ENCODE measurements around the gene MICB.
"Not testable (repeated sequence)": the region's sequence is repeated elsewhere in the genome, so short reads cannot be mapped to it uniquely, and the experiment has no call there.

MICB gene

GRCh38 chr6:31474871-31475286 is 23.1 kb upstream of the MICB start:
- DNase-seq (ENCODE audit: low spot score) = no peak

- DNase-seq (ENCODE audit: low spot score) = no peak
Observed at GRCh38 chr6:31476515-31477139, 21.3 kb upstream of the MICB start.

- DNase-seq (ENCODE audit: low spot score) = no peak
Observed at GRCh38 chr6:31477521-31477920, 20.4 kb upstream of the MICB start.

DNA sequence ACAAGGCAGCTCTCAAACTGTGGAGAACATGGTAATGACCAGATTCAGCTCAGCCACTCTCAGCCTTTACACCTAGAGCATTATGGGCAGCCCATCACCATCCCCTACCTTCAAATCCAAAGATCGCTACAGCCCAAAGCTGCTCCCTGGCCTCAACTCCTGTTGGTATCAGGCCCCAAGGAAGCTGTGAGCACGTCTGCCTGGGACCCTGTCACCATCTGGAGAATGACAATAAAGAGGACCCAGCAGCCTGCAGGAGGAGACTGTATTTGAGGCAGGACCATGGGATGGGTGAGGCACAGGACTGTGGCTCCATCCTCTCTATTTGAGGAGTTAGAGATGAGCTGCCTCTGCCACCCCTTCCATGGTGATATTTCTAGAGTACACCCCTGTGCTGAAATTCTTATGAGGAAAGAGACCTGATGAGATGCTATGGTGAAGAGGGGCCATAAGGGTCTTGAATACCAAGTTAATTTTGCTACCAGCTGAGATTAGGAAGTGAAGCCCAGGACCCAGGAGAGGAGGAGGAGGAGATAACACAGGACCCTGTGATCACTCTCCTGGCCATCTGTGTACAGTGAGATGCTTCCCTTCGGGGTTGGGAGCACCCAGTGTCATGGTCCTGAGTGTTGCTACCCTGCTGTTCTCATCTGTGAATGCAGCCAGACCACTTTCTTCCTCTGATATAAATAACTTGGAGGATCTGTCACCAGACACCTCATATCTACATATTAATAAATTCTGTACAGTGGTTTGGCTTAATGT is 19.6 kb upstream of the MICB start:
- no peak for DNase-seq (ENCODE audit: low spot score)

DNA sequence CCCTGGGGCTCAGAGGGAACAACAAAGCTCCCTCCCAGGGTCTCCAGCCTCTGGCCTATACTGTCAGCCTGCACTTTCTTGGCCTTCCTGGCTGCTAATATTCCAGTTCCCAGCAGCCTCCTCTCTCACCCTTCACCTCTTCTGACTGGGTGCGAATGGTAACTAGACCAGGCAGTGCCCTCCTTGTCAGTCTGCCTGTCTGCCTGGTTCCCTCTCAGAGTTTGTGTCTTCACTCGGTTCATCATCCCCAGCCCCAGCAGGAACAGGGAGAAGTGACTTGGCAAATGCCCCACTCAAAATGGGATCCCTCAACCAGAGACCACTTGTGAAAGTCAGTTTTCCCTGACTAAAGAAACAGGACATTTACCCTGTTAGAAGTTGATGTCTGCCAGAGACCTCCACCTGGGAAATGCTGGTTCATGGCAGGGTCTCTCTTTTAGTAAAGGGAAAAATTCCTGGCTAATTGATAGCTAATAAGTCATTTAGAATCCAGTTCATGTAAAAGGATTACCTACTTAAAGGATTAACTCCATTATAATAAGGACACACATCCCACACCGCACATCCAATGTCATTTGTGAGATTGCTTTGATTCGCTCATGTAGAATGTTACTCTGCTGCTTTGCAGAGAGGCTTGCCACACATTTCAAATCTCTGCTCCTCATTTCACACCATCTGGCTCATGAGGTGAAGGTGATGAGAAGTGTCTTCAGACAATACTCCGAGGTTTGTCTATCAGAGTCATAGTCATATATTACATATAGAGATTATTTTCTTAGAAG is 18.6 kb upstream of the MICB start:
- no peak for DNase-seq (ENCODE audit: low spot score)

DNA sequence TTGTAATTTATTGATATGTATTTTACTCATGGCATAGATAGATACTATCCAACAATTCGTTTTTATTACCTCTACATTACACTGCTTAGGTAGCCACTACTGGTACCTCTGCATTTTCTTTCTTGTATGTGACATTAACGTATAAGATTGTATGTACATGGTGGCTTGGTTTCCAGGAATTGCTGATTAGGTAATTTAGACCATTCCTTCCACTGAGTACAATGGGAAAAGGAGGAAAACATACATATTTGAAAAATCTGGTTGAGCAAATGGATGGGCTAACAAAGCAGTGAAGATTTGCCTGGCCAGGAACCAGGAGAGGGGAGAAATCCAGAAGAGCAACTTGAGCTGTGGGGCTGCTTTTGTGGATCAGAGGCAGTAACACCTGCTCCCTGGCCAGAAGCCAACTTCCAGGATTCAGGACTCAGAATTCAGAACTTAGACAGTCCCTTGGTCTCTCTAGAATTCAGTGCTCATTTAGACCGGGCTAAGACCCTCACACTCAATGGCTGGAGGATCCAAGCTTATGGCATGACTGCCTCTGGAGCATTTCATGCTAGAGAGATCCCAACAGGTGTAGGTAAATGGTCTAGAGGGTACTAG is 17.9 kb upstream of the MICB start:
- DNase-seq (ENCODE audit: low spot score) = no peak

- DNase-seq (ENCODE audit: low spot score) = no peak
Observed at GRCh38 chr6:31480574-31480973, 17.4 kb upstream of the MICB start.

- no peak for DNase-seq (ENCODE audit: low spot score)
Observed at GRCh38 chr6:31483392-31483791, 14.6 kb upstream of the MICB start.

GRCh38 chr6:31485055-31485454 is 12.9 kb upstream of the MICB start:
- DNase-seq (ENCODE audit: low spot score) = no peak

- not testable (repeated sequence) for DNase-seq (ENCODE audit: low spot score)
Observed at GRCh38 chr6:31486065-31486837, 11.7 kb upstream of the MICB start.

DNA sequence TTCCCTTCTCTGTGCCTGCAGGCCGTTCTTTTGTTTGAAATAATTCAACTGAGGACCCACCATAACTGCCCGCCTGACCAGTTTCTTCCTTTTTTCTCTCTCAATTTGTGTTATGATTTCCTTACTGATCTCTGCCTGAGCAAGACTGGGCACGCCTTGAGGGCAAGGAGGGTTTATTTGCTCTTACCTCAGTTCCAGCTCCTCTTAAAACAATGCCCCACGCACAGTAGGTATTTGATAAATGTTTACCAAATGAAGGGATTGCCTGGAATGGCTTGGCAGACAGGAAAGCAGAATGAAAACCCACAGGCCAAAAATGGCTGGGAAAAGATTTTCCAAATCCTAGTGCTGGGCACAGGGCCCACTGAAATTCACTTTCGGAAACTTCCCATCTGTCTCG is 10.3 kb upstream of the MICB start:
- not testable (repeated sequence) for DNase-seq (ENCODE audit: low spot score)

GRCh38 chr6:31489086-31489485 is 8.9 kb upstream of the MICB start:
- no peak for DNase-seq (ENCODE audit: low spot score)

DNA sequence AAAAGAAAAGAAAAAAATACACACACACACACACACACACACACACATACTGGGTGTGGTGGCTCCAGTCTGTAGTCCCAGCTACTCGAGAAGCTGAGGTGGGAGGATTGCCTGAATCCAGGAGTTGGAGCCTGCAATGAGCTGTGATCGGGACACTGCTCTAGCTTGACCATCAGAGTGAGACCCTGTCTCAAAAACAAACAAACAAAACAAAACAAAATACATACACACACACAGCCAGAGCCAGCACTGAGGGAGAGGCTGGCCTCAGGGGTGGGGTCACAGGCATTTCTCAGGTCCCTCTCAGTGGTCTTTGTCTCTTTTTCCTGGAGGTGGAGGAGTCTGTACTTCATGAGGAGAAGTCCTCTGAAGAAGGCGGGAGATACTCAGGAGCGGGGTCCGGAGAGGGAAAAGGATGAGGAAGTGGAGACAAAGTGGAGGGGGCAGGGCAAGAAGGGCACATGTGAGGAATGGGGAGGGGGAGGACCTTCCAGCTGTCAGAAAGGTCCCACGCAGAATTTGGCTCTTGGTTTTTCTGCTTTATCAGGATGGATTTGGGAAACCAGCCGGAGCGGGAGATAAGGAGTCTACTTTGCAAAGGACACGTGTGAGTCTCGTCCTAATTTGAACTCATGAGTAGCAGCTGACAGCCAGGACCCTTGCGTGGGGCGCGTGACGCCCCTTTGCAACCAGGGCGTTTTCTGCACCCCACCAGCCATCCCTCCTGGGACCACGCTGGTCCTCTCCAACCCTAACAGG is 7.7 kb upstream of the MICB start:
- DNase-seq (ENCODE audit: low spot score) = no peak

DNA sequence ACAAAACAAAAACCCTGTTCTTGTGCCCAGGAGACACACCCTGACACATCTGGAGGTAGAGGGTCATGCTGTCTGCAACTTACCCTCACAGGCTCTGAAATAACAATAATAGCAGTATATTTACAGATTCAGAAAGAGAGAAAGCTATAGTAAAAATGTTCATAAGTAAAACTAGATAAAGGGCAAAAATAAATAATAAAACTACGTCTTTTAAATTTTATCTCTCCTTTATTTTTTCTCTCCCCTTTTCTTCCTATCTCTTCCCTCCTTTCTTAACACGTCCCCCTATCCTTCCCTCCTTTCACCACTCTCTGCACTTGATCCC is 4.4 kb upstream of the MICB start:
- not testable (repeated sequence) for DNase-seq (ENCODE audit: low spot score)

DNA sequence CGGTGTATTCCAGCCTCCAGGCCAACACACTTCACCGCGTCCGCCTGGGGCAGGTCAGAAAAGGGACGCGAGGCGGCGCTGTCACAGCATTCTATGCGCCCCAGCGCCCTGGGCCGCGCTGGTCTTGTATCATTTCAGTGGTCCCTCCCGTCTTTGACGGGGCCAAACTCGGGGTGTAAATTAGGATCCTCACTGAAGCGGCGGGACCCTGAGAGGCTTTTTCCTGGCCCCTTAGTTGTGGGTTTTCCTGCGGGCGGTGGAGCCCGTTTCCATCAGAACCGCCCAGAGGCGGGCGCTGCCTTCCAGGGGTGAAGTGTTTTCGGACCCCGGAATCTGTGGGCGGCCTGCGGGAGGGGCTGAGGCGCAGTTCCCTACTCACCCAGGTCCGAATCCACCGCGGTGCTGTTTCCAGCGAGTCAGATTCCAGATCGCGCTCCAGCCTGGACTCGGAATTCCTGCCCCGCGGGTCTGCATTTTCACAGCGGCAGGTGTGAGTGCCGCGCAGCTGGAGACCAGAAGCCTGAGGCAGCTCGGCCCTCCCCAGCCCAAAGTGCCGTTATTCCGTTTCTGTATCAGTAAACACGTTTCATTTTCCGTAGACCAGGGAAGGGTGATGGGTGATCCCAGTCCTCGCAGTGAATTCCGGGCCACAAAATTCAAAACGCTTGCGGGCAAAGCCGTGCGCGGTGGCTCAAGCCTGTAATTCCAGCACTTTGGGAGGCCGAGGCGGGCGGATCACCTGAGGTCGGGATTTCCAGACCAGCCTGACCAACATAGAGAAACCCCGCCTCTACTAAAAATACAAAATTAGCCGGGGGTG is 3.9 kb upstream of the MICB start:
- peak; percentile 73 for DNase-seq (ENCODE audit: low spot score)

GRCh38 chr6:31495580-31495979 is 2.4 kb upstream of the MICB start:
- peak; percentile 7 for DNase-seq (ENCODE audit: low spot score)

GRCh38 chr6:31496826-31497225 is 1.1 kb upstream of the MICB start:
- not testable (repeated sequence) for DNase-seq (ENCODE audit: low spot score)

GRCh38 chr6:31498748-31499147 is 803 bp downstream of the MICB start:
- DNase-seq (ENCODE audit: low spot score) = peak; percentile 4

DNA sequence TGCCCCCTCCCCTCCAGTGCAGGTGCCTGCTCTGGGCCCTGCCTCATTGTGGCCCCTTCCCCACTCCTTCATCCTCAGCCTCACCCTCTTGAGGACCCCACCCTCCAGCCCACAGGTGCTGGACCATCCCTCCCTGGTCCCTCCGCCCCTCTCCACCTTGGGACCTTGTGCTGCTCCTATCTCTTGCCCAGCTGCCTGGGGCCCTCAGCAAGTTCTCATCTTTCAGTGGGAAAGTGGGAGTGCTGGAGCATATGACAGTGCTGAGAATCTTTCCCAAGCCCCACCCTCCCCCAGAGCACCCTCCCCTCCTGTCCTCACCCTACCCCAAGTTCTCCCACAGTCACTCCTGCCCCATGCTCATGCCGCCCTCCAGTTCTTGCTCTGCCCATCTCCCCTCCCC is 1.7 kb downstream of the MICB start:
- DNase-seq (ENCODE audit: low spot score) = not testable (repeated sequence)

DNA sequence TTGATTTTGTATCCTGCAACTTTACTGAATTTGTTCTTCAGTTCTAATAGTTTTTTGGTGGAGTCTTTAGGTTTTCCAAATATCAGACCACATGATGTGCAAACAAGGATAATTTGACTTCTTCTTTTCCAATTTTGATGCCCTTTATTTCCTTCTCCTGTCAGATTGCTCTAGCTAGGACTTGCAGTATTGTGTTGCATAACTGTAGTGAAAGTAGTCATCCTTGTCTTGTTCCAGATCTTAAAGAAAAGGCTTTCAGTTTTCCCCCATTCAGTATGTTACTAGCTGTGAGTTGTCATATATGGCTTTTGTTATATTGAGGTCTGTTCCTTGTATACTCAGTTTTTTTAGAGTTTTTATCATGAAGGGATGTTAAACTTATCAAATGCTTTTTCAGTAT is 4.6 kb downstream of the MICB start:
- no peak for DNase-seq (ENCODE audit: low spot score)

Measured in kidney capillary endothelial cell (primary cell).